ENCODE data around the gene TAPT1. TPM values are rescaled to one million over a fixed set of nuclear protein-coding genes. Genes with fewer than 3 reads are reported as not detected.

Gene TAPT1
- total and polyA plus RNA-seq, 2 of the 13 experiments (the other 11 are each of a cell fraction or from before 2014, with no cell fraction given): 24.5 to 25.3 TPM

DNA sequence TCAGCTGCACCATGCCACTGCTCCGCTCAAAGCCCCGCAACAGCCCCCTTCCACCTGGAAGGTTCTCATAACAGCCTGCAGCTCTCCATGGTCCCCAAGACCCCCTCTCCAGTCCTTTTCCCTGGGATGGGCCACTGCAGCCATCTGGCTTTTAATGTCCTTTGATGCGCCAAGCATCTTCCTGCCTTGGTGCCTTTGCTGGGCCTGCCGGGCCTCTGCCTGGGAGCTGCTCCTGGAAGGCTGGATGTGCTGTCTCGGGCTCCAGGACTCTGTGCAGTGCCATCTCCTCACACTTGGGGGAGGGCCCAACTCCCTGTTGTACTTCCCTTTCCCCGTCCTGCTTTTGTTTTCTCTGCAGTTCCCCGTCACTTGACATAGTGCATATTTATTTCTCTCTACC, 60.3 kb downstream of the TAPT1 start:
- CTCF ChIA-PET (ENCODE audit: low intra/inter-chr PET ratio, low total read pairs): no interaction called here

More for the DNA sequence above, 60.3 kb downstream of the TAPT1 start:
- ATAC-seq (peak; percentile 25; the same call in 1 of the 3 replicates), DNase-seq (ENCODE audit: low spot score) (no peak), FAIRE-seq (no peak)
- Histone ChIP-seq H3K4me1 (ENCODE audit: insufficient read depth, low read length) (no peaks in the 10 kb centered on the region), H3K79me2 (ENCODE audit: insufficient read depth, low read length) (no peaks in the 10 kb centered on the region), H3K27me3 (ENCODE audit: control insufficient read depth in 1 of 2, insufficient read depth in 2 of 2, low read length in 2 of 2) (no peaks in the 10 kb centered on the region; a peak in 1 of 5 replicates), H2AFZ (ENCODE audit: low read length) (no peak overlapping the region), H3K4me3 (replicated peaks in 1 of 3; ENCODE audit: insufficient read depth in 1 of 3, low read depth in 2 of 3, low read length in 3 of 3) (no peak overlapping the region), H3K9me3 (ENCODE audit: low read length) (no peaks in the 10 kb centered on the region), H3K4me2 (ENCODE audit: low read depth, low read length) (no peak overlapping the region), H3K27ac (ENCODE audit: extremely low read length, insufficient read depth, low read length) (no peak overlapping the region), H3K9ac (ENCODE audit: insufficient read depth, low read depth, low read length) (no peak overlapping the region), H4K20me1 (ENCODE audit: insufficient read depth, low read length) (no peaks in the 10 kb centered on the region), H3K36me3 (replicated peaks in 1 of 2; ENCODE audit: control insufficient read depth in 1 of 2, insufficient read depth in 2 of 2, low read length in 2 of 2) (peaks cover 15 to 52% of the 10 kb centered on the region in 2 experiments)
- intact Hi-C loops (cut with micrococcal nuclease; ENCODE audit: unreplicated experiment): loop anchor here (10.0 kb wide), 1 partner anchor 51 kb away; no protein-coding TSS in a partner anchor
- TF ChIP-seq MIER2 (CRISPR knock-in tag; IDR thresholded peaks at IDR 0.05) (no peak), HOXD1 (CRISPR knock-in tag; IDR thresholded peaks at IDR 0.05) (no peak), ZNF577 (CRISPR knock-in tag; IDR thresholded peaks at IDR 0.05; ENCODE audit: borderline replicate concordance, low read depth) (no peak), ZNF781 (CRISPR knock-in tag; IDR thresholded peaks at IDR 0.05; ENCODE audit: borderline replicate concordance, not compliant biosample characterization) (no peak), GTF3A (CRISPR knock-in tag; conservative IDR thresholded peaks at IDR 0.05) (no peak), ZNF30 (CRISPR knock-in tag; IDR thresholded peaks at IDR 0.05) (no peak), ZNF773 (CRISPR knock-in tag; IDR thresholded peaks at IDR 0.05; ENCODE audit: borderline replicate concordance) (no peak), NCOA5 (CRISPR knock-in tag; IDR thresholded peaks at IDR 0.05) (no peak), ZMYM3 (CRISPR knock-in tag; IDR thresholded peaks at IDR 0.05) (no peak), ZNF766 (CRISPR knock-in tag; IDR thresholded peaks at IDR 0.05; ENCODE audit: borderline replicate concordance) (no peak), ZNF841 (CRISPR knock-in tag; IDR thresholded peaks at IDR 0.05; ENCODE audit: borderline replicate concordance) (no peak), ZNF749 (CRISPR knock-in tag; IDR thresholded peaks at IDR 0.05; ENCODE audit: borderline replicate concordance) (no peak), NFKB2 (CRISPR knock-in tag; IDR thresholded peaks at IDR 0.05; ENCODE audit: borderline replicate concordance) (no peak), DBP (CRISPR knock-in tag; IDR thresholded peaks at IDR 0.05; ENCODE audit: not compliant biosample characterization) (no peak), ZNF274 (CRISPR knock-in tag; IDR thresholded peaks at IDR 0.05) (no peak), NCOR1 (IDR thresholded peaks at IDR 0.05; ENCODE audit: borderline replicate concordance, low read length) (no peak), ZNF670 (CRISPR knock-in tag; IDR thresholded peaks at IDR 0.05; ENCODE audit: borderline replicate concordance) (no peak)
- TF ChIP-seq, protein P1, sequence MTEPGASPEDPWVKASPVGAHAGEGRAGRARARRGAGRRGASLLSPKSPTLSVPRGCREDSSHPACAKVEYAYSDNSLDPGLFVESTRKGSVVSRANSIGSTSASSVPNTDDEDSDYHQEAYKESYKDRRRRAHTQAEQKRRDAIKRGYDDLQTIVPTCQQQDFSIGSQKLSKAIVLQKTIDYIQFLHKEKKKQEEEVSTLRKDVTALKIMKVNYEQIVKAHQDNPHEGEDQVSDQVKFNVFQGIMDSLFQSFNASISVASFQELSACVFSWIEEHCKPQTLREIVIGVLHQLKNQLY (CRISPR knock-in tag; IDR thresholded peaks at IDR 0.05): no peak
- TF ChIP-seq, protein P2, sequence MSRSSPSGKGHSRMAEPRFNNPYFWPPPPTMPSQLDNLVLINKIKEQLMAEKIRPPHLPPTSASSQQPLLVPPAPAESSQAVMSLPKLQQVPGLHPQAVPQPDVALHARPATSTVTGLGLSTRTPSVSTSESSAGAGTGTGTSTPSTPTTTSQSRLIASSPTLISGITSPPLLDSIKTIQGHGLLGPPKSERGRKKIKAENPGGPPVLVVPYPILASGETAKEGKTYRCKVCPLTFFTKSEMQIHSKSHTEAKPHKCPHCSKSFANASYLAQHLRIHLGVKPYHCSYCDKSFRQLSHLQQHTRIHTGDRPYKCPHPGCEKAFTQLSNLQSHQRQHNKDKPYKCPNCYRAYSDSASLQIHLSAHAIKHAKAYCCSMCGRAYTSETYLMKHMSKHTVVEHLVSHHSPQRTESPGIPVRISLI (CRISPR knock-in tag; IDR thresholded peaks at IDR 0.05; ENCODE audit: borderline replicate concordance): no peak
- TF ChIP-seq, protein P3, sequence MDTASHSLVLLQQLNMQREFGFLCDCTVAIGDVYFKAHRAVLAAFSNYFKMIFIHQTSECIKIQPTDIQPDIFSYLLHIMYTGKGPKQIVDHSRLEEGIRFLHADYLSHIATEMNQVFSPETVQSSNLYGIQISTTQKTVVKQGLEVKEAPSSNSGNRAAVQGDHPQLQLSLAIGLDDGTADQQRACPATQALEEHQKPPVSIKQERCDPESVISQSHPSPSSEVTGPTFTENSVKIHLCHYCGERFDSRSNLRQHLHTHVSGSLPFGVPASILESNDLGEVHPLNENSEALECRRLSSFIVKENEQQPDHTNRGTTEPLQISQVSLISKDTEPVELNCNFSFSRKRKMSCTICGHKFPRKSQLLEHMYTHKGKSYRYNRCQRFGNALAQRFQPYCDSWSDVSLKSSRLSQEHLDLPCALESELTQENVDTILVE (CRISPR knock-in tag; IDR thresholded peaks at IDR 0.05): no peak
- in situ Hi-C loops (cut with HindIII; ENCODE audit: extremely low pct_ligation_motif_present, low pct_unique_long_range_greater_than_20kb): no loop called here
- no TSS peak for BruUV-seq (replicated peaks)
- 98% methylated on average over 7 of the region's 7 CpGs for WGBS (ENCODE audit: low lambda C conversion rate)
- POLR2A ChIA-PET: no interaction called here

All from HepG2 (cell line).